ENCODE results near the gene SPEF1.

The SPEF1 gene

DNA sequence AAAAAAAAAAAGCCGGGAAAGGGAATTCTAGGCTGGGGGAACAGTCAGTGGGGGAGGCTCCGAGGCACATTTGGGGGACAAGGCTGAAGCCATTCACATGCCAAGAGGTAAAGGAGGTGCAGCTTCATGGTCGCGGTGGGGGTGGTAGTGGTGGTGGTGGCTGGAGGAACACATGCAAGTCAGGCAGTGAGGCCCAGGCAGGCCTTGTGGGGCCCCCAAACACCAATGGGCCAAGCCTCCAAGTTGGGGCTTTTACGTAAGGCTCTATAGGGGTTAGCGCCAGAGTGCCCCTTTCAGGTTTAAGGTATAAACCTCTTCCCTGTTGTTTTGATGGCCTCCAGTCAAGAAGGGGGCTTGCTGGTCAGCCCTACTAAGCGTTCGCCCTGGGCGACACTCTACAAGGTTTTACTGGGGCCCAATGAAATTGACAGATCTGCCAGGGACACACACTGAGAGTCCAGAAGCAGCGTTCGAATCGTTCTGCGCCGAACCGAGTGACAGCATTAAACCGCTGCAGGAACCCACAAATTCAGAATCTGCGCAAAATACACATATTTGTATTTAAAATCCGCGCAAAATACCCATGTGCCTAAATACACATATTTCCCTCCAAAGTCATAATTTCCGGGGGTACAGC, 38.3 kb upstream of the SPEF1 start:
- TF ChIP-seq, protein P1, sequence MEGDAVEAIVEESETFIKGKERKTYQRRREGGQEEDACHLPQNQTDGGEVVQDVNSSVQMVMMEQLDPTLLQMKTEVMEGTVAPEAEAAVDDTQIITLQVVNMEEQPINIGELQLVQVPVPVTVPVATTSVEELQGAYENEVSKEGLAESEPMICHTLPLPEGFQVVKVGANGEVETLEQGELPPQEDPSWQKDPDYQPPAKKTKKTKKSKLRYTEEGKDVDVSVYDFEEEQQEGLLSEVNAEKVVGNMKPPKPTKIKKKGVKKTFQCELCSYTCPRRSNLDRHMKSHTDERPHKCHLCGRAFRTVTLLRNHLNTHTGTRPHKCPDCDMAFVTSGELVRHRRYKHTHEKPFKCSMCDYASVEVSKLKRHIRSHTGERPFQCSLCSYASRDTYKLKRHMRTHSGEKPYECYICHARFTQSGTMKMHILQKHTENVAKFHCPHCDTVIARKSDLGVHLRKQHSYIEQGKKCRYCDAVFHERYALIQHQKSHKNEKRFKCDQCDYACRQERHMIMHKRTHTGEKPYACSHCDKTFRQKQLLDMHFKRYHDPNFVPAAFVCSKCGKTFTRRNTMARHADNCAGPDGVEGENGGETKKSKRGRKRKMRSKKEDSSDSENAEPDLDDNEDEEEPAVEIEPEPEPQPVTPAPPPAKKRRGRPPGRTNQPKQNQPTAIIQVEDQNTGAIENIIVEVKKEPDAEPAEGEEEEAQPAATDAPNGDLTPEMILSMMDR (IDR thresholded peaks at IDR 0.05) = no peak
- Histone ChIP-seq H3K9ac (peak overlapping the region; percentile 87), H3K9me3 (ENCODE audit: control insufficient read depth, low read length) (no peaks in the 10 kb centered on the region), H2AFZ (peak overlapping the region; percentile 84), H3K4me1 (peaks cover 14% of the 10 kb centered on the region), H3K4me3 (ENCODE audit: low read depth, low read length) (peak overlapping the region; percentile 95), H3K27ac (peak overlapping the region; percentile 98), H3K36me3 (ENCODE audit: control insufficient read depth, insufficient read depth, low read length) (no peaks in the 10 kb centered on the region), H3K4me2 (ENCODE audit: low read length) (peak overlapping the region; percentile 85), H3K27me3 (ENCODE audit: control insufficient read depth, insufficient read depth, low read length) (no peaks in the 10 kb centered on the region), H3K79me2 (no peaks in the 10 kb centered on the region)

DNA sequence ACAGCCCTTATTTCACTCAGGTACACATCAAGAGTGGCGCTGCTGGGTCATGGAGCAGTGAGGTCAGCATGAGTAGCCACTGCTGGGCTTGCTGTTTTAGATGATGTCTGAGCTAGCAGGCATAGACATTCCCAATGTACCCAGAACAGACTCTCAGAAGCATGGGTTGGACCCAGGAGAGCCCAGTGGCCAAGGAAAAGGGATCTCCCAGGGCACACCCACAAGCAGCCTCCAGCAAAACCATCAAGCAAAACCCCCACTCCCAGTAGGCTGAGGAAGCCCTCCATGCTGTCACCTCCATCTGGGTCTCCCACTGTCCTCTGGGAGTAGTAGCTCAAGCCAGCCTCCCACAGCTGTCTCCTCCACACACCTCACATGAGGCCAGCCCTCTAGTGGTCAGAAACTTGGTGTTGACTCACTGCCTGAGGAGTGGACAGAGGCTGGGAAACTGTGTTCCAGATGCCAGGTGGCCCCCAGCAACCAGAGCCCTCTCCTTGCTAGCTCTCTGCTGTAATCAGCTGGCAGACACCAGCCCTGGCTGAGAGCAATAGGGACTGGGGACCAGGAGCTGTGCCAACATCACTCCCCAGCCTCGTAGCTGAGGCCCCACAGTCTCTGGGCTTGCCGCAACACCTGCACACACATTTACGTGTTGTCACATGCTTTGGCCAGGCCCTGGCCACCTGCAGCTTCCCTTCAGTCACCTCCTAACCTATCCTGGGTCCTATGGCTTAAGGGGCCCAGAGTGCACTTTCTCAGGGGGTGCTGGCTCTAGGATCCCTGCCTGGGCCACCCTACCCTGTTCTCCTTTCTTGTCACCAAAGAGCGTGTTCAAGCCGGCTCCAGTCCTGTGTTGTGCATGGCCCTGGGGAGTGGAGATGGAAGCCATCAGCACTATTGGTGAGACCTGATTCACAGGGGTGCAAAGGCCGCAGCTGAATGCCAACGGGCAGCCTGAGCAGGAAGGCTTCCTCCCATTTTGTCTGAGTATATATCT, 37.2 kb upstream of the SPEF1 start:
- no peak overlapping the region for H3K9ac ChIP-seq
- H3K79me2 ChIP-seq = no peaks in the 10 kb centered on the region
- H3K4me1 ChIP-seq = peaks cover 14% of the 10 kb centered on the region
- H2AFZ ChIP-seq = peak overlapping the region; percentile 79
- no peaks in the 10 kb centered on the region for H3K36me3 ChIP-seq (ENCODE audit: control insufficient read depth, insufficient read depth, low read length)
- H3K4me3 ChIP-seq (ENCODE audit: low read depth, low read length) = no peak overlapping the region
- H3K27ac ChIP-seq = peak overlapping the region; percentile 47
- TF ChIP-seq, protein P1 (IDR thresholded peaks at IDR 0.05) = peak; percentile 60
- H3K4me2 ChIP-seq (ENCODE audit: low read length) = no peak overlapping the region
- H3K9me3 ChIP-seq (ENCODE audit: control insufficient read depth, low read length) = no peaks in the 10 kb centered on the region
- no peaks in the 10 kb centered on the region for H3K27me3 ChIP-seq (ENCODE audit: control insufficient read depth, insufficient read depth, low read length)

DNA sequence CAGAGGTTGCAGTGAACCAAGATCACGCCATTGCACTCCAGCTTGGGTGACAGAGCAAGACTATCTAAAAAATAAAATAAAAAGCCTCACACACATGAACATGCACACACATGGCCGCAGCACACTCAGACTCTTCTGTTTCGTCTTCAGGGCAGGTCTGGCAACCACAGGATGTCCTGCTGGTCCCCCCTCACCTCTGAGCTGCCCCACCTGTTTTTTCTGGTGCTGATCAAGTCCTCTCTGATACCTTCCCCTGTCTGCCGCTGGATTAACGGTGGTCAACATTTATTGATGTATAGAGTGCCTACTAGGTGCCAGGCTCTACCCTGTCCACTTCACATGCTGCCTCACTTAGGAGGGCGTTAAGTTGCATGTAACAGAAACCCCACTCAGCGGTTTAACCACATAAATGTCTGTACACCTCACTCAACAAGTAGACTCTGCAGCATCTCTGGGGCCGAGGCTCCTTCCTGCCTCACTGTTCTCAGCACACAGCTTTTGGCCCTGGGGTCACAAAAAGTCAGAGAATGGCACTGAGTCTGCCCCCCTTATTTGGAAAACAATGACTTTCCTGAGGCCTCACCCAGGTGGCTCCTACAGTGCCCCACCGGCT, 34.6 kb upstream of the SPEF1 start:
- H3K4me1 ChIP-seq = peaks cover 26% of the 10 kb centered on the region
- no peak overlapping the region for H3K27ac ChIP-seq
- H3K4me3 ChIP-seq (ENCODE audit: low read depth, low read length) = no peak overlapping the region
- H3K9me3 ChIP-seq (ENCODE audit: control insufficient read depth, low read length) = no peaks in the 10 kb centered on the region
- no peaks in the 10 kb centered on the region for H3K79me2 ChIP-seq
- H2AFZ ChIP-seq = no peak overlapping the region
- TF ChIP-seq, protein P1 (IDR thresholded peaks at IDR 0.05) = no peak
- H3K4me2 ChIP-seq (ENCODE audit: low read length) = no peak overlapping the region
- H3K9ac ChIP-seq = no peak overlapping the region
- H3K36me3 ChIP-seq (ENCODE audit: control insufficient read depth, insufficient read depth, low read length) = no peaks in the 10 kb centered on the region
- H3K27me3 ChIP-seq (ENCODE audit: control insufficient read depth, insufficient read depth, low read length) = no peaks in the 10 kb centered on the region

DNA sequence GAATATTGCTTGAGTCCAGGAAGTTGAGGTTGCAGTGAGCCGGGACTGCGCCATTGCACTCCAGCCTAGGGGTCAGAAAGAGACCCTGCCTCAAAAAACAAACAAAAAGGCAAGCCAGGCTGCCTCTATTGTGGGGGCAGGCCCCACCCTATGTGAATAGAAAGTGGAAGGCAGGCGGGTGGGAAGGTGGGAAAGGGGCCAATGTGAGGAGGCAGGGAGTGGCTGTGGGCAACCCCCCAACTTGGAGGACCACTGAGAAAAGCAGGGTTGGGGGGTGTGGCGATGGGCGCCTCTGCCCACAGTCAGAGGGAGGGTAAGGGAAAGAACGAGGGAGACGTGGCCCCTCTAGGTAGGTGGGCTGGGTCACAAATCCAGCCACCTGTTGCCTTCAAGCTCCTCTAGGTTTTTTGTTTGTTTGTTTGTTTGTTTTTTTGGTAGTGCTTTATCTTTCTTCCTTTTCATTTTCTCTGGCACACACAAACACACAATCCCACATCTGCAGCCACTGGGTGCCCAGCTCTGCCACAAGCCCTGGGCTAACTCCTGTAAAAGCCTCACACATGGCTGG, 33.8 kb upstream of the SPEF1 start:
- no peak overlapping the region for H3K27ac ChIP-seq
- H3K4me3 ChIP-seq (ENCODE audit: low read depth, low read length) = no peak overlapping the region
- TF ChIP-seq, protein P1 (IDR thresholded peaks at IDR 0.05) = no peak
- no peaks in the 10 kb centered on the region for H3K9me3 ChIP-seq (ENCODE audit: control insufficient read depth, low read length)
- H3K9ac ChIP-seq = no peak overlapping the region
- H3K27me3 ChIP-seq (ENCODE audit: control insufficient read depth, insufficient read depth, low read length) = no peaks in the 10 kb centered on the region
- H3K36me3 ChIP-seq (ENCODE audit: control insufficient read depth, insufficient read depth, low read length) = no peaks in the 10 kb centered on the region
- no peak overlapping the region for H2AFZ ChIP-seq
- H3K4me1 ChIP-seq = peaks cover 30% of the 10 kb centered on the region
- H3K4me2 ChIP-seq (ENCODE audit: low read length) = no peak overlapping the region
- H3K79me2 ChIP-seq = no peaks in the 10 kb centered on the region

Measured in parathyroid adenoma (tissue), 2 donors.